ENCODE results near the gene CAPN5.
"Not testable (repeated sequence)": the region's sequence is repeated elsewhere in the genome, so short reads cannot be mapped to it uniquely, and the experiment has no call there.

Gene CAPN5

GRCh38 chr11:77044356-77044755 lies 22.4 kb upstream of the CAPN5 start:
- DNase-seq = no peak

- no peak for DNase-seq
Measured at GRCh38 chr11:77044886-77045285, 21.9 kb upstream of the CAPN5 start.

GRCh38 chr11:77046060-77046501 lies 20.7 kb upstream of the CAPN5 start:
- DNase-seq = peak; percentile 30

- DNase-seq = peak; percentile 81
Measured at GRCh38 chr11:77047007-77047927, 19.5 kb upstream of the CAPN5 start.

GRCh38 chr11:77047928-77048446 lies 18.8 kb upstream of the CAPN5 start:
- not testable (repeated sequence) for DNase-seq

- DNase-seq = no peak
Measured at GRCh38 chr11:77049026-77049425, 17.7 kb upstream of the CAPN5 start.

- DNase-seq = no peak
Measured at GRCh38 chr11:77051511-77051910, 15.3 kb upstream of the CAPN5 start.

- DNase-seq = no peak
Measured at GRCh38 chr11:77052518-77052917, 14.3 kb upstream of the CAPN5 start.

- no peak for DNase-seq
Measured at GRCh38 chr11:77053217-77054015, 13.4 kb upstream of the CAPN5 start.

GRCh38 chr11:77054084-77054483 lies 12.7 kb upstream of the CAPN5 start:
- DNase-seq = no peak

GRCh38 chr11:77055101-77055561 lies 11.6 kb upstream of the CAPN5 start:
- no peak for DNase-seq

GRCh38 chr11:77055913-77056312 lies 10.9 kb upstream of the CAPN5 start:
- no peak for DNase-seq

GRCh38 chr11:77056814-77057402 lies 9.9 kb upstream of the CAPN5 start:
- DNase-seq = no peak

- no peak for DNase-seq
Measured at GRCh38 chr11:77057938-77058474, 8.8 kb upstream of the CAPN5 start.

- no peak for DNase-seq
Measured at GRCh38 chr11:77058900-77059299, 7.9 kb upstream of the CAPN5 start.

- no peak for DNase-seq
Measured at GRCh38 chr11:77059806-77060205, 7.0 kb upstream of the CAPN5 start.

GRCh38 chr11:77060234-77060633 lies 6.5 kb upstream of the CAPN5 start:
- no peak for DNase-seq

GRCh38 chr11:77061258-77061657 lies 5.5 kb upstream of the CAPN5 start:
- not testable (repeated sequence) for DNase-seq

GRCh38 chr11:77062924-77063323 lies 3.8 kb upstream of the CAPN5 start:
- DNase-seq = no peak

GRCh38 chr11:77063407-77063806 lies 3.4 kb upstream of the CAPN5 start:
- no peak for DNase-seq

GRCh38 chr11:77063861-77064260 lies 2.9 kb upstream of the CAPN5 start:
- no peak for DNase-seq

GRCh38 chr11:77064648-77065217 lies 2.0 kb upstream of the CAPN5 start:
- DNase-seq = no peak

- no peak for DNase-seq
Measured at GRCh38 chr11:77065878-77066228, 918 bp upstream of the CAPN5 start.

Measured in NCI-H226 (cell line).